NCI-H82 treated with DMSO at 0.1 percent for 48 hours (cell line): ENCODE results near the gene FAM53B.
A peak's percentile ranks its signal among the peaks of the same experiment; 100 is the strongest.

Experiments used
- DNase-seq: peaks from one replicate; lab custom pipeline; 2025; ENCODE audit not compliant: unreplicated experiment; lab: John Stamatoyannopoulos, UW

The FAM53B gene

DNA sequence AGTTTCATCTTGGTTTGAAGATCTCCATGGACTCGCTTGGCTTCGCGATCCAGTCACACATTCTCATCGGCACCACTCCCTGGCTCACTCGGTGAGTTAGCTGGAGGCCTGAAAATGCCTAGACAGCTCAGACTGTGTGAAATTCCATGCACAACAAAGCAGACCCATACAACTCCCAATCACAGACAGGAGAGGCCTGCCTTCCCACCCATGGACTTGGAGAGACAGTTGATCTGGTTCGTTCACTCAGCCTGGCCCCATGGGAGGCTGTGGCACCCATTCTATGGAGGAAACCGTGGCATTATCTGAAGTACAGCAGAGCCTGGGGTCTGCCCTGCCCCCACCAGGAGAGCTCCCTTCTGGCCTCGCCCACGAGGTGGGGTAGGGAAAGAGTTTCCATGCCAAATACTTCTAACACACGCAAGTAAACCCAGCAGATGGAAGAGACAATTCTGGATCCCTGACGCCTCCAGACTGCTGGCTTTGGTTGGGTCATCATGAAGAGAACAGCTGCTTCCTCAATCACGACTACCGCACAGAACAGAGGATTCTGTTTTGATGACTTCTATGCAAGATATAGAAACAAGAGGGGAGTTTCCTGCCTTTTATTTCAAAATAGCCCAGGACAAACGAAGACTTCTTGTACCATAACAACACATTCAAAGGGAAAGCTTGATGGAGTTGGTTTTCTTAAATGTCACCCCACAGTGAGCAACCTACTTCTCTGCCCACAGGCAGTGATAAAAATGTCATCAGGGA, 15.9 kb downstream of the FAM53B start:
- DNase-seq: no peak

- no peak for DNase-seq
These were observed 16.7 kb downstream of the FAM53B start for GRCh38 chr10:124727361-124727960.

DNA sequence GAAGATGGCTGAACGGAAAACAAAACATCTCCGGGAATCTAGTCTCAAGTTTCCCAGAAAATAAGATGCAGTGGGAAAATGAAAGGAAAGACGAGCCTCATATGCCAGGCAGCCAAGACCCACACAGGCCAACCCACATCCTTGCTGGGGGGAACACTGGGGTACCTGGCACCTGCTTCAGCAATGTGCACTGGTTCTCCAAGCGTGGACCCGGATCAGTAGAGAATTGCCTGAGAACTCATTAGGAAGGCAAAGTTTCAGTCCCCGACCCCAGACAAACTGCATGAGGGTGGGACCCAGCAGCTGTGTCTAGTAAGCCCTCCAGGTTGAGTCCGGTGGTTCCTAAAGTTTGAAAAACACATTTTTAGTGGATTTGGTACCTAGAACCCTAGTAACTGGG, 18.4 kb downstream of the FAM53B start:
- no peak for DNase-seq

DNA sequence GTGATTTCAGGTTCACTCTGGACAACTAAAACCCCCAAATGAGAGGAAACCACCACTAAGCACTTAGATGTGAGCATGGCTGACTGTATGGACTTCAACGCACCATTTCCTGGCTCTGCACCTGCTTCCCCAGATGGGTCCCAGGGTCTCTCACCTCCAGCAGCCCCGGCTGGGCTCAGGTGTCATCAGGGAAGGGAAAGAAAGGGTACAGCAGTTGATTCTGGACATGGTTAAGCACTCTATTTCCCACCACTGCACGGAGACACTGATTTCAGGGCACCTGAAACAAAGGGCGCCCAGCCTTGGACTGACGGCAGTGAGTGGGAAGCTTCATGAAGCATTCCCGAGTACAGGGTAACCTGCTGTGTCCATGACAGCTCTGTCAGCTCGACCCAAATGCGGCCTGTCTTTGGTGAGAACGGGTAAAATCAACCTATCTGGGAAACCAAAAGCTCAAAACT, 19.0 kb downstream of the FAM53B start:
- DNase-seq: no peak

DNA sequence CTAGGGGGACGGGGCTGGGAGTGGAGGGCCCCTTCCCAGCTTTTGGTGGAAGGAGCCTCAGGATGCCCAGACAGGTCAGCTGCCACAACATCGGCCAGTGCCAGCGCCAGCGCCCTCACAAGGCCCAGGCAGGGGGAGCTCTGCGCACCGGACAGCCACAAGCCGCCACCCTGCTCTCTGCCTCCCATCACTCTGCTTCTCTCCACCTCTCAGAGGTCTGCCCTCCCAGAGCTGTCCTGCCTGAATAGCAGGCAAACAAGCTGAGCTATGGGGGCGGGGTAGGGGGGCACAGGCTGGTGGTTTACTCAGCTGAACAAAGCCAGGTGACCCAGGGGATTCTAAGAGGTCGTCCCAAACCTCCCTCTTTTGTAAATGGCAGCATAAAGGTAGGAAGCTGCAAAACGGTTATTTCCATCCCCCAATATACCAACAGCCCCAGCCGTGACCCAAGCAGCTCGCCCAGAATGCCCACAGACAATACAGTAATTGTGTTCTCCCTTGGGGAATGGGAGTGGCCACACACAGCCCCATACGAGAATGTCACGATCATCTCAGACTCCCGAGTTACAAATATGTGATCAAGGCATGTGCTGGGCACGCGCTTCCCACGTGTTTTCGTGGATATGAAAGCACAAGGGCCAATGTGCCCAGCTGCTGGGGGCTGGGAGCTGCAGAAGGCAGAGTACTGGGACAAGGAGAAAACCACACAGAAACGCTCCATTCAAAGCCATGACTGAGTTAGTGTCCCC, 19.7 kb downstream of the FAM53B start:
- no peak for DNase-seq

DNA sequence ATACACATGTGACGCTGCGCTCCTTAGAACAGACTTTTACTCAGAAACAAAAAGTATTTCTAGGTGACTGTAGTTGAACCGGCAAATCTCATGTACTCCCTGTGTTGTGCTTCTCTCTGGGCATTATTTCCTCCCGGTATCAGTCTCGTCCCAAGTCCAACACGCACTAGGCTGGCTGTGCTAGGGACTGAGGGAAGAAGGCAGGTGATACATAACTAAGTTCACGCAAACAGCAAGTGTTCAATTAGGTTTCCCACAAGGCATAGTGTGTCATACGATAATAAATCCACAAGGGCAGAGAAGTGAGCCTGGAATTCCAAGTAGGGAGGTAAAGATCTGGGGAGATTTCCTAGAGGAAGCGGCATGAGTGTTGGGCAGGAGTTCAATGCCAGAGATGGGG, 20.4 kb downstream of the FAM53B start:
- no peak for DNase-seq

DNA sequence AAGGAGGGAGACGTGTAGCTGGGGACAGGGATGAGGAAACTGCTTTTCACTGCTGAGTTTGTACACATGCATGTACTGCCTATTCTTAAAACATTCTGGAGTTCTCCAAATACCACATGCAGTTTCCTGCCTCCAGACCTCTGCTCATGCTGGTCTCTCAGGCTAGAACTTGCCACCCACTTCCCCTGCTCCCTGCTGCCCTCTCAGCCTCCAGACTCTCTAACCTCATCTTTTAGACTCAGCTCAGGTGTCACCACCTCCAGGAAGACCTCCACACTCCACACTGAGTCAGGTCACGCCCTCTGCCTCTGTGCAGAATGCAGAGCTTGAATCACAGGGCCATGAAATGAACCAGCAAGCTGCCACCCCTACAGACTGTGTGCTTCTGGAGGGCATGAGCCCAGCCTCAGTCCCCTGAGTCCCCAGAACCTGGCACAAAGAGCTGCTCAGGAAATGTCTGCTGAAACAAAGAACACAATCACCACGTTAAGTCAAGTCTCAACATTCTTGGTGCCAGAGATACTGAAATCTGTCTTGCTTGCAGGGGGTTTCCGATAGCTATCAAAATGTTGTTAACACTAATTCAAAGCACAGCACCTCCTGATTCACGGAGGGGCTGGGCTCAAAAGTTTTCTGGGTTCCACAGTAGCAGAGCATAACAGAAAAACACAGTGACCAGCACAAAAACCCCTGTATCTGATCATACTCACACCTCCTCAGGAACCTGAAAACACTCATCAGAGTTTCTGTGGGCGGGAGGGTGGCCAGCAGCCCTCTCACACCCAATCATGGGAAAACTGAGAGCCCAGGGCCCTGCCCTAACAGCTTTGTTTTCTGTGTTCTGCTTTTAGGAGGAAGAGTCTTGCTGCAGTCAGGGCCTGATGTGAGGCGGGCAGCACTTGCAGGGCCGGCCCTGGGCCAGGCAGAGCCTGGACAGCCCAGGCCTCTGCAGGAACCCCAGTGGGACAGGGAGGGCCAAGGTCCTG, 21.1 kb downstream of the FAM53B start:
- no peak for DNase-seq

DNA sequence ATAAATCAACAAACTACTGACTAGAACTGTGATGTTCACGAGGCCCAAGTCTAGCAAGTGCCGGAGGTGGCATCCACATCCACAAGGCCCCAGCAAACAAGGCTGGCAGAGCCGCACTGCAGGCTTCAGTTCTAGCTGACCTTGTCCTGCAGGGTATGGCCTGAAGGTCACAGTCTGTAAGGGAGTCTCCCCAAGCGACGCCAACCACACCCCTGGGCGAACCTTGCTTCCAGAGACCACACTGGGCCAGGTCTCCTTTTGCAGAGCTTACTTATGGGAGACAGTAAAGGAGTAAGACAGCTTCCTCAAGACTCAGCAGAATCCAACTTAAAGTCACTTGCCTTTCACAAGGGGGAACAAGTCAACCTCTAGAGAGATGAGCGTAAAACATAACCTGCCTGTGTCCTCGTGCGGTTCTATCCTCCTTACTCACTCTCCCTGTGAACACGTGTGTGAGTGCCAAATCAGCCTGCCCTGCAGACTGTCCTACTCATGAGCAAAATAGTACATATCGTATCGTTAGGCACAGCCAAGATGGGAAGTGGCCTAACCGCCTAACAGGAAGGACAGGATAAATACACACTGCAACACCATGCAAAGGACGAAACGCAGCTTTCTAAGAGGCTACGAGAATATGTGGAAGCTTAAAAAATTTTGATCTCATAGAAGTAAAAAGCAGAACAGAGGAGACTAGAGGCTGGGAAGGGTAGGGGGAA, 22.7 kb downstream of the FAM53B start:
- DNase-seq: no peak

DNA sequence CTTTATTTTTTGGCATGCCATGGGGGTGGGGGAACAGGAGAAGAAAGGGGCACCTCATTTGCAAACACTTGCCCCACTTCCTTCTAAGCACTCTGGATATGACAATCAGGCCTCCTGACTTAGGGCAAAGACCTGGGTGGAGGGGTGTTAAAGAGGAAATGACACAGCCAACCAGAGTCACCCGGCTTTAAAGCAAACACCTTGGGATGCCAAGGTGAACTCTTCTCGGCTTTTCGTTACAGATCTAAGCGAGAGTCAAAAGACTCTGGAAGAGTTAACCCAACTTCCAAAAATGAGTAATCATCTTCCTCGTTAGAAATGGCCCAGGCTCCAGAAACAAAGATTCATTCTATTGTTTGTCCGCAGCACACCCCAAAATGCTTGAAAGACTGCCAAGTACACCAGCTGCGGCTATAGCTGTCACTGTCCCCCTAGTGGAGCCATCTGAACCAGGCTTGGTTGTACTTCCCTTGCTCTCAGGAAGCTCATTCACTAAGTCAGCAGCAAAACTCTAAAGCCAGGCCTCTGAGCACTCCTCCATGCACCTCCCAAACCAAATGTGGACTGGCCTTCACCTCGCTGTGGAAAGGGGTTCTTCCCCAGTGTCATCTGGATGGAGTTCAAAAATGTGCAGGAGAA, 24.8 kb downstream of the FAM53B start:
- no peak for DNase-seq

DNA sequence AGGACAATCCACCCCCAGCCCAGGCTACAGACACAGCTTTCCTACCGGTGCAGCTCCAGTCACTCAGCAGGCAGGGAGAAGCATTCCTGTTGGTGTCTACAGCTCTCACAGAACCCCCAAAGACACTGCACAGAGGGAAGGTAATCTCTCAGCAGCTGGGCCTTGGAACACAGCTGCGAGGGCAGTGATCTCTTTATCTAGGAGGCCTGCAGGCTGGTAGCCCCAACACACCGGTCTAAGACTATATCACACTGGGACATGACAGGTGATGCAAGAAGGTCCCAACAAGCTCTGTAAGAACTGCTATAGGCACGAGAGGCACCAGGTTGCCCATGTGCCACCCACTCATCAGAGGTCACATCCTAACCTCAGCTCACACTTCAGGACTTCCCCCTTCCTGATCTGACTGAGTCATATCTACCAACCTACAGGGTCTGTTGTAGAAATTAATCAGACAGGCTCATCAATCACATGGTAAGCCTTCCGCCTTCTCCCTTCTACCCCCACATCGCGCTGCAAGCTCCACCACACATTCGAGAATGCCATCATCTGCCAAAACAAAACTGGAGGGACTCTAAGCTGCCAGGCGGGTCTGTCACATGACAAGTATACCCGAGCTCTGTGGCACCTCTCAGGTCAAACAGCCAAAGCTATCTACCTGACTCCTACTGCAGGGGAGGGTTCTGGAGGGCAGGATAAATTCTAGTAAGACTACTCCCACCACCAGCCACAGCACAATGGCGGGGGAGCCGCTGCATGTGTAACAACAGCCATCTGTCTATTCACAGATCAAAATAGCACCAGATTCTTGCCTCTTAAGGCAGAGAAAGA, 26.1 kb downstream of the FAM53B start:
- DNase-seq: peak; percentile 56

GRCh38 chr10:124717041-124717757, 27.0 kb downstream of the FAM53B start:
- DNase-seq: no peak

GRCh38 chr10:124716369-124716768, 27.8 kb downstream of the FAM53B start:
- no peak for DNase-seq

DNA sequence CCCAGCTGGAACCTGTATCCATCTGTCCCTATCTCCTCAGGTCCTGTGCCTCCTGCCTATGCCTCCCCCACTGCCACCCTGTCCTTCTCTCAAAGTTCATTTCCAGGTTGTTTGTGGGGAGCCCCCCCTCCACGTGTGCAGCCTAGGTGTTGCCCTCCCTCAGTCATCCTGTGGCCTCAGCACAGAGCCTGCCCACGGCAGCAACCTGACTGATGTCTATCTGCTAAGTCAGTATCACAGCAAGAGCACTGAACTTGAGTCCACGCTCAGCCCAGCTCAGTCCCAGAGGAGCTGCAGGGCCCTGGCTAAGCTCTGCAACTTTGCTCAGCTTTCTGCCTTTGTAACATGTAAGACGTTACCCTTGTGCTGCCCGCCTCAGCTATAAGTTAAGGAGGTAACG, 28.7 kb downstream of the FAM53B start:
- no peak for DNase-seq

DNA sequence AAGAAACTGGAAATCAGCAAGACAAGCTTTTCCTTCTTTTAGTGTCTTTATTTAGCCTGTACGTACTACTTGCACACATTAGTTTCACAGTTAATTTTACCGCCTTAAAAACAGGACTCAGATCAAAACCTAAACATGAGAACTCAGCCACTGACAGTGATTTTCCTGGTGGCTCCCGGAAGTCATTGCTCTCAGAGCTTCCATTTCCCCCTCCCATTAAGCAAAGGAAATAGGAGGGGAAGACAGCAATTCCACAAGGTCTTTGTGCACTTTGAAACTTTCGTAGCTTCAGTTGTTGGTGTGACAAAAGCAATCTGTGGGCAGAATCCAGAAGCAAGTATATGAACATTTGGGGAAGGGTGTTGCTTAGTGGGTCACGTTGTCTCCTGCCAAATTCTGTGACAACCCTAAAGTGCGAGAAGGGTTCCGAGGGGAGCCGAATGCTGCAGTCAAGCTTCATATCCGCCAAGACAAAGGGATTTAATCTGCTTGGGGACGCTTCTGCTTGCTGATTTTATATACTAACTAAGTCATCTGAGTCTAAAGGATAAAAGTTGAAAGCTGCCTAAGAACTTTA, 30.4 kb downstream of the FAM53B start:
- no peak for DNase-seq

DNA sequence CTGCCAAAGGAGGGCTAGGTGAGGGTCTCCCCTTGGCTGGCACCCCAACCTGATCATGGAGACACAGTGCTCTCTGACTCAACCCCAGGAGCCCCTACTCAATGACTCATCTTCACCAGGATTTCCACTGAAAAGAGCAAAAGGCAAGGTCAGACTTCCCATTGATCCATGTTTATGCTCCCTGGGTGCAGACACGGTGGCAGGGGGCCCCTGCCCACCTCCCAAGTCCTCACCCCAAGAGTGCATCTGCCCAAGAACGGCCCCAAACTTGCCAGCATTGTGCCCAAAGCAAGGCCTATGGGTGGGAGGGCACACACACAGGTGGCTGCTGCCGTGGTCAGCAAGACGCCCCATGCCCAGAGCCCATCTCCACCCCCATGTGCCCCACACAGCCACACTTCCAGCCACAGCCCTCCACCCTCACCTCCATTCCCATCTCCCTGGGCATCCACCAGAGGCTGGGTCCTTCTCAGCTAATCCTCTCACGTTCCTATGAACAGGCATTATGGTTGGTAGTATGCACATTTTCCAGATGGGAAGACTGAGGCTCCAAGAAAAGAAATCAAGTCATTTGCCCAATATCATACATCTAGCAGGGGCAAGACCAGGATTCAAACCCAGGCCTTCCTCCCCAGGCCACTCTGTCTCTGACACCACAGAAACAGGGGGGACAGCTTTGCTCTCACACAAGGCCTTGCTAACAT, 31.3 kb downstream of the FAM53B start:
- DNase-seq: no peak

DNA sequence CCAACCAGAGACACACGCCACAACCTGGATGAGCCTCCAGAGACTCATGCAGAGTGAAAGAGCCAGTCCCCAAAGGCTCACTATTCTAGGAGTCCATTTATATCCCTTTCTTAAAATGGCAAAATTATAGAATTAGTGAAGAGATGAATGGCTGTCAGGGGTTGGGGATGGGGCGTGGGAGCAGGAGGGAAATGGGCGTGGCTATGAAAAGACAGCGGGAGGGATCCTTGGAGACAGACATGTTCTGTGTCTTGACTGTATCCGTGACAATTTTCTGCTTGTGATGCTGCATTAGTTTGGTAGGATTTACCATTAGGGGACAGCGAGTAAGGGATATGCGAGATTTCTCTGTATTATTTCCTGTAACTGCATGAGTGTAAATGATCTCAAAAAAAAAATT, 33.0 kb downstream of the FAM53B start:
- no peak for DNase-seq

- DNase-seq: no peak
These were observed 33.8 kb downstream of the FAM53B start for GRCh38 chr10:124710266-124710881.
